PC-9 (cell line): Measurements from ENCODE around the gene SREK1.

Experiments used
- EZH2 ChIP-seq: fragments of 200-600 bp; sonication (generic); IDR thresholded peaks from 2 replicates; pipeline ENCODE4 v1.8.0; 2017; ENCODE audit warnings: antibody characterized with exemption, low read depth
- TF ChIP-seq, protein P1 (sequence below): fragments of 200-600 bp; sonication (generic); conservative IDR thresholded peaks from 2 replicates; pipeline ENCODE4 v1.6.1; 2017; ENCODE audit warnings: mixed run types, antibody characterized with exemption, mild to moderate bottlenecking, moderate library complexity

DNA sequence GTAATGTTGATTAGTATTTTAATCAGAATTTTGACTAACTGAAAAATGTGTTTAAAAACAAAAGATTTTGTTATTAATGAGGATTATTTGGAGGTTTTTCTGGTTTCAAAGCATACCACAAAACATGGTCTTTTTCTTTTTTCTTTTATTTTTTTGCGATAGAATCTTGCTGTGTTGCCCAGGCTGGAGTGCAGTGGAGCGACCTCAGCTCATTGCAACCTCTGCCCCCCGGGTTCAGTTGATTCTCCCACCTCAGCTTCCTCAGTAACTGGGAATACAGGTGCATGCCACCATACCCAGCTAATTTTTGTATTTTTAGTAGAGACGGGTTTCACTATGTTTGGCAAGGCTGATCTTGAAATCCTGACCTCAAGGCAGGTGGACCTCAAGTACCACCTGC lies 24.1 kb downstream of the SREK1 start:
- TF ChIP-seq, protein P1, sequence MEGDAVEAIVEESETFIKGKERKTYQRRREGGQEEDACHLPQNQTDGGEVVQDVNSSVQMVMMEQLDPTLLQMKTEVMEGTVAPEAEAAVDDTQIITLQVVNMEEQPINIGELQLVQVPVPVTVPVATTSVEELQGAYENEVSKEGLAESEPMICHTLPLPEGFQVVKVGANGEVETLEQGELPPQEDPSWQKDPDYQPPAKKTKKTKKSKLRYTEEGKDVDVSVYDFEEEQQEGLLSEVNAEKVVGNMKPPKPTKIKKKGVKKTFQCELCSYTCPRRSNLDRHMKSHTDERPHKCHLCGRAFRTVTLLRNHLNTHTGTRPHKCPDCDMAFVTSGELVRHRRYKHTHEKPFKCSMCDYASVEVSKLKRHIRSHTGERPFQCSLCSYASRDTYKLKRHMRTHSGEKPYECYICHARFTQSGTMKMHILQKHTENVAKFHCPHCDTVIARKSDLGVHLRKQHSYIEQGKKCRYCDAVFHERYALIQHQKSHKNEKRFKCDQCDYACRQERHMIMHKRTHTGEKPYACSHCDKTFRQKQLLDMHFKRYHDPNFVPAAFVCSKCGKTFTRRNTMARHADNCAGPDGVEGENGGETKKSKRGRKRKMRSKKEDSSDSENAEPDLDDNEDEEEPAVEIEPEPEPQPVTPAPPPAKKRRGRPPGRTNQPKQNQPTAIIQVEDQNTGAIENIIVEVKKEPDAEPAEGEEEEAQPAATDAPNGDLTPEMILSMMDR: no peak
- TF ChIP-seq EZH2: no peak
